Activated naive CD4-positive, alpha-beta T cell treated with Interleukin-2 at 50 U/mL for 16 hours (primary cell): ENCODE measurements around the gene RAC2.

Experiments
- DNase-seq: peaks from one replicate; pipeline ENCODE4 v3.0.0-alpha.2; 2020

The RAC2 gene

DNA sequence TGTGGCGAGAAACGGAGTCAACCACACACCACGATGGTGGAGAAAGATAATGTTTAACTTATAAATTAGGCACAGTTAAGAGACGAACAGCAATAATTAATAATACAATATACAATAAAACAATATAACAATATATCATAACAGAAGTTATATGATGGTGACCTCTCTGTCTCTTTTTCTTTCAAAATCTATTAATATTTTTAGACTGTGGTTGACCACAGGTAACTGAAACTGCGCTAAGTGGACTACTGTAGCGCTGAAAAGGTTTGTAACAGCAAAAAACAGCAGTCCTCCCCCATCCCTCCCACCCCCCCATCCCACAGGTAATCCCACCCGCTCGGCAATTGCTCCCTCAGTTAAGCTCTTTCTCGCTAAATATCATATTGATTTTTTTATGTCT, 28.2 kb downstream of the RAC2 start:
- no peak for DNase-seq

DNA sequence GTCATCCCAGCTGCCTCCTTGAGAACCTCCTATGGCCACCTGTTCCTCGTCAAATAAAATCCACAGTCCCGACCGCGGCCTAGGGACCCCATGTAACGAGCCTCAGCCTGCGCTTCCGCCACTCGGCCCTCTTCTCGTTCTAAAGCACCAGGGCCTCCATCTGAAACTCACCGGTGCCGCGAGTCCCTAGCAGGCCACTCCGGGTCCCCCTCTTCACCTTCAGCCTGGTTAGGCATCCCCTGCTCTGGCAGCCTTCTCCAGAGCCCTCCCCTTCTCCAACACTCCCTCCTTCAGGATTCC, 29.4 kb downstream of the RAC2 start:
- DNase-seq, result no peak

DNA sequence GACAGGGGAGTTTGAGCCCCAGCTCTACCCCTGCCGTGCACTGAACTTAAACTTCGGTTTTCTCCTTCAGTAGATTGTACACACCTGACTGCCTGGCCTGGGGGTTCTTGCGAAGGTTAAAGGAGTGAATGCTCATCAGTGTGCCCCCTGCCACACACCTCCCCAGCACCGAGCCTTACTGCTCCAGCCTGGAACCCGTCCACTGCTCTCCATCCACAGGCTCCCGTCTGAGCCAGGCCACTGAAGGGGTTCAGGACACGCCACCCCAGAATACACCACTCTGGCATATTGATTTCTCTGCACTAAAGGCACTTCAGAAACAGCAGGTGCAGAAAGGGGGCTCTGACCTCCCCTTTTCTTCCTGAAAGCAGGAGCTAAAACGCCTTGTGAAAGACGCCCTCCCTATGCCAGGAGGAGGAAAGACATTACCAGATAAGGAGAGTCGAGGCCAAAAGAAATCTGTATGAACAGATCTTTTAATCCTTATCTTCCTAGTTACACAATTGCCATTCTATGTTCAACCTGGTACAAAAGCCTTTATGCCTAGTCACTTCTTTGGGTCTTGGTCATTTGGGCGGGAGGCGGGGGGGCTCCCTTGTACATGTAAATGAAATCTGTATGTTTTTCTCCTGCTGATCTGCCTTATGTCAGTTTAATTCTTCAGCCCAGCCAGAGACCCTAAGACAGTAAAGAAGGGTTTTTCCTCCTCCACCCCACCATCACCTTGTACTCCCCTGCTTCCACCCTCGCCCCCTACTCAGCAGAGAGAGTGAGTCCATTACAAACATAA, 29.9 kb downstream of the RAC2 start:
- no peak for DNase-seq

DNA sequence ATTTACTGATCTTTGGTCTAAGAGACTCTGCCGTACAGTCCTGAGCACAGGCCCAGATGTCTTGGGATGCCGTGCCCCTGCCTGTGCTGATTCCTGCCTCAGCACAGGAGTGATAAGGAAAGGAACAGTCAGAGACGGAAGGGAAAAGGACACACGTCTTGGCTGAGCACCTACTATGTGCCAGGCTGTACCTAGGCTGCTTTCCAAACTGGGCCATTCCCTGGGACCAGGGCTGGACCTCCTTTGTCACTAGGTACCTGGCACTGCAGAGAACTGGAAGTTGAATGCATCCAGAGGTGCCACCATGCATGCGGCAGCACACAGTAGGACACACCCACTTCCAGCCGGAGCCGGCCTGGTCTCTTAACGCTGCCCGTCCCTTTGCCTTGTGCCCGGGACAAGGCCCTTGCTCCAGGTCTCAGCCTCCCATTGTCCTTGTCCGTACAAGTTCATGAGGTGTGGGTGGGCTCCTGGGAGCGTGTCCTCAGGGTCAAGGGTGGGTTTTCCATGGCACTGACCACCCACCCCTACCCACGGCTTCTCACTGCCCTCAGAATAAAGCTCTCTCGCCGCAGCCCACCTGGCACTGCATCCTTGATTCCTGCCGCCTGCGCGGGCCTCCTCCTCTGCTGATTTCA, 30.7 kb downstream of the RAC2 start:
- no peak for DNase-seq

DNA sequence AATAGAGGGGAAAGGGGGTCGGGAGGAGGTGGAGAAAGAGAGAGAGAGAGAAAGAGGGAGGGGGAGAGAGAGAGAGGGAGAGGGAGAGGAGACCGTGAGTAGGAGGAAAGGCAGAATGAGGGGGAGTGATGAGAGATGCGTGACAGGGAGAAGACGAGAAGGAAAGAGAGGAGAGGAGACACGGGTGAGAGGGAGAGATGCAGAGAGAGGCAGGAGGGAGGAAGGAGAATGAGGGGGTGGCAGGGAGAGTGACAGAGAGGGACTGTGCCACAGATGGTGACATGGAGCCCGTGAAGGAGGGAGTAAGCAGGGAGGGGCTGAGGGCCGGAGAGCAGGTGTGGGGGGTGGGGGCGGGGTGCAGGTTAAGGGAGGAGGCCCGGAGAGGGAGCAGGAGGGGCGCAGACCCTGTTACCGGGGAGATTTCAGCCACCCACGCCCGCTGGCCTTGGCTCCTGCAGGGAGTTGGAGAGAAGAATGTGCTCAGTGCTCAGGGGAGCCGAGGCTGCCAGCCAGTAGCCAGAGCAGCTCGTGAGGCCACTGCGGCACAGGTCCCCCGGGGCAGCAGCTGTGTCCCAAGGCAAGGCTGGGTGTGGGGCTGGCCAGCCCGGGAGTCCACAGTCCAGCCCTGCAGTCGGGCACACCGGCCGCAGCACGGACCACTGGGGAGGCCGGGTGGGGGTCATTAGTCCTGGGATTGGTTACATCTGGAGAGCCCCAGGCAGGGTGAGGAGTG, 31.7 kb downstream of the RAC2 start, which contains the start of gene SSTR3:
TSS of gene SSTR3 (minus strand) at position 304 of the 733 bp plus-strand sequence. CDS start 4,674 bp downstream, outside the sequence.
- DNase-seq, result no peak

DNA sequence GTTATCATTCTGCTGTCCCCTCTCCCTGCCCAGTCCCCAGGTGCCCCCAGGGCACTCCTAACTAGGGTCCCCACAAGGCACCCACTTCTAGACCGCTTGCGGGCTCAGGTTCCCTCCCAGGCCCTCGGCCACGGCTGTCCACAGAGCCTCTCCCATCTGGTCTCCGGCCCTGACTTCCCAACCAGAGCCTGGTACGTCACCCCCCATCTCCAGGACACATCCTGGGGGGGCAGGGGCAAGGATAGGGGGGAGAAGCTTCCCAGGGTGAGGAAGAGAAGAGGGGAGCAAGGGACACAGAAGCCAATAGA, 32.2 kb downstream of the RAC2 start:
- DNase-seq, result no peak

DNA sequence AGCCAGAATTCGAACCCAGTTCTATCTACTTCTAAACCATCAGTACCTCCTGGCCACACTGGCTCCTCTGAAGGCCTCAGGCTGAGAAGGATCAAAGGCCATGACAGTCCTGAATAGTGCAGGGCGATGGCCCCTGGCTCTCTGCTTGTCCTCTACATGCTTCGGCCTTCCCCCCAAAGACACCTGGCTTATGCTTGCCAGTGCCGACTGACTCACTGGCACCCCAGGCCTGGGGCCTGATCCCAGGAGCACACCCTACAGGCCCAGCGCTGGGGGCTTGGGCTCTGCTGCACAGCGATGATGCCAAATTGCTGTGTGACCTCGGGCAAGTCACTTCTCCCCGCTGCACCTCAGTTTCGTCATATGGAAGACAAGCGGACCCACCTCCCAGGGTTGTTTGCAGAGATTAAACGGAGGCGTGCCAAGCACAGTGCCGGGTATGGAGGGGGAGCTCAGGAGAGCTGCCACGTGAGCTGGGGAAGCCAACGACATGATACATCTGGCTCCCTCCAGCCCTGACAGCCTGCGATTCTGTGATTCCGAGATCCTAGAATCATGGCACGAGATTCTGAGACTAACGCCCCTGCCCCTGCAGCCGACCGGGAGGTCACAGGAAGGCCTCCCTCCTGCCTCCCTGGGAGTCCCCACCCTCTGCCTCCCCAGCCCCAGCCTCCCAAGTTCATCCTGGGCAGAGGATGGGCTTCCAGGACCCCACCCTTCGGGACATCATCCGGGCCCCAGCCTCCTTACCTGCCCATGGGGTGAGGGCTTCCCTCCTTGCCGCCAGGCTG, 32.8 kb downstream of the RAC2 start:
- no peak for DNase-seq

DNA sequence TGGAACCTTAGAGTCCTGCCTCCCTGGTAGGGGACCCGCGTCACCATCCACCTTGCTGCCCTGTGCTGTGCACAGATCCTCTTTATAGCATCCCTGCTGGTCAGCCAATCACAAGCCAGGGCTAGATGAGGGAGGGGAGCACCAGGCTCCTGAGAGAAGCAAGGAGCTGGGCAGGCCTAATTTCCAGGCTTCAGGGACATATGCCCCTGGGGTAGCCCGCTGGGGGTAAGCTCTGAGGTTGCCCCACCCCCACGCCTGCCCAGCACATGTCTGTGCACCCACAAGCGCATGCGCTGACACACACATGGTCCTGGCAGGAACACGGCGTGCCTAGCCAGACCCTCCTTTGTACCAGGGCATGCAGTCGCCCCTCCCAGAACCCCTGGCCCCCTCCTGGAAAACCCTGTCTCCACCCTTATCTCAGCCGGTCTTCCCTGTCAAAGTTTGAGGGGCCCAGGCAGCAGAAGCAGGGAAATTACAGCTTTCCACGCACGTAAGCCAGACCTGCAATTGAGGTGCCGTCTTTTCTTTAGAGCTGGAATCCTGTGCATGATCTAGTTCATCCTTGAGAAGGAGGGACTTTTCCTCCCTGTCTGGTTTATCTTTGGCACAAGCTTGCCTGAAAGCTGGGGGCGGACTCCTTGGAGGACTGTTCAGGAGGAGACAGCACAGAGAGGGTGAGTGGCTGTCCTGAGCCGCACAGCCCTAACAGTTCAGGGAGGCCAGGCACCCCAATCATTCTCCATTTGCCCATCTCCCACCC, 33.8 kb downstream of the RAC2 start:
- DNase-seq, result no peak

DNA sequence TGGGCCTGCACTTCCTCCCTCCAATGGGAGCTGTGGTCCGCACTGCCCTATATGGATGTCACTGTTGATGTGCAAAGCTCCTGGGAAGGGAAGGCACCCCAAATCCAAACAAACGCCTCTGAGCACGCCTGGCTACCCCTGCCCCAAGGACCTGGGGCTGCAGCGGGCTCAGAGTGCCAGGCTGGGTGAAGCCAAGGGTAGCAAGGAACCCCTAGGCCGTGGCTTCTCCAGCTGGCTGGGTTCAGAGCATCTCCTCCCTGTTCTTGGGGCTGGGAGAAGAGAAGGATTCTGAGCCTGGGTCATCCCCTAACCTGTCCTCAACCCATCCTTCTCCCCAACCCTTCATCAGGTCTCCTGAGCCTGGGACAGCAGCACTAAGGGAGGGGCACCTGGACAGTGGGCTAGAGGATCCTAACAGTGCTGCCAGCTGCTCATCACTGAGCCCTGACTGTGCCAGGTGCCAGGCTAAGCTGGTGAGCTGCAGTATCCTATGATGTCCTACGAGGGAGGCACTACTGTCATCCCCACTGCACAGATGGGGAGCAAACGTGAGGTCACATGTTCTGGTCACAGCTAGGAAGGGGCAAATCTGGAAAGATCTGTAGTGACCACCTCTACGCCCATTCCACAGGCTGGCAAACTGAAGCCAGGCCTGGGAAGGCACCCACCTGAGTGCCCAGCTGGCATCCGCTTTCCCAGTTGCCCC, 34.8 kb downstream of the RAC2 start:
- no peak for DNase-seq

DNA sequence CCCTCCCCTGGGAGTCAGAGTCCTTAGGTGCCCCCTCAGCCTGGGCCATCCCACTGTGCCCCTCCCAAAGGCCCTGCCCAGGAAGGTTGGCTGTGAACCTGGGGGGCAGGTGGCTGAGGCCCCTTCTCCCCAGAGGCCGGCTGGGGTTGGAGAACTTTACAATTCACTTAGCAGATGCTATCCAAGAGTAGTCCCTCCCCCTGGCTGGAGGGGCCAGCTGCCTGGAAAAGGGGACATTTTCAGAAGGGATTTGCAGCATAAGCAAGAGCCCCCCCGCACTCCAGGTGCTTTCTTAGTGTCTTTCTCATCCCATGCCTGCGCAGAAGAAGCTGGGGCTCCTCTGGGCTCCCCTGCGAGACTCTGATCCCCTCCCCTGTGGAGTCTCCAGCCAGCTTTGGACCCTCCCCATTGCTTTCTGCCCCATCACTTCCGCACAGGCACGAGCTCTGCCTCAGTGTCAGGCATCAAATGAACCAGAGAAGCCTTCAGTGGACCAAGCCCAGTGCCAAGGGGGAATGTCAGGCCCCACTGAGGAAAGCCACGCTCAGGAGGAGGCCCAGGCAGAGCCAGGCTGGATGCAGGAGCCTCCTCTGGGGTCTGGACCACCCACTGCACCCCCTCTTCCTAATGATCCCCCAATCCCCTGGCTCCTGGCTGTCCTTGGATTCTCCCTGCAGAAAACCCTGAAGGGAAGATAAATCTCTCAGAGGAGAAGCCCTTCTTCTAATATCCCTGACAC, 35.5 kb downstream of the RAC2 start:
- no peak for DNase-seq

DNA sequence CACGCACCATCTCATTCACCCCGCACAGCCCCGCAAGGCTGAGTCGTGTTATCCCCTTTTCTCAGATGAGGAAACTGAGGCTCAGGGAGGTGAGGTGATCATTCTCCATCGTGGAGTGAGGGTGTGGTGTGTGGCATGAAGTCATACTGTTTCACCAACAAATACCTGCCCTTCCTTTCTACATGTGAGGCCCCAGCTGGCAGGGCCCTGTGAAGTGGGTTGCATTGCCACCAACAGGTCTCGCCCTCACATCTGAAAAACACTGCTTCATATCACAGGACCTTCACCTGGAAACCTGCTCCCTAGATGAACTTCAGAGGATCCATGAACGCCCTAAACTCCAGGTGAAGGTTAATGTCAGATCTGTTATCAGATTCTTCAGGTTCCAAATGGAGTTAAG, 36.1 kb downstream of the RAC2 start:
- no peak for DNase-seq

DNA sequence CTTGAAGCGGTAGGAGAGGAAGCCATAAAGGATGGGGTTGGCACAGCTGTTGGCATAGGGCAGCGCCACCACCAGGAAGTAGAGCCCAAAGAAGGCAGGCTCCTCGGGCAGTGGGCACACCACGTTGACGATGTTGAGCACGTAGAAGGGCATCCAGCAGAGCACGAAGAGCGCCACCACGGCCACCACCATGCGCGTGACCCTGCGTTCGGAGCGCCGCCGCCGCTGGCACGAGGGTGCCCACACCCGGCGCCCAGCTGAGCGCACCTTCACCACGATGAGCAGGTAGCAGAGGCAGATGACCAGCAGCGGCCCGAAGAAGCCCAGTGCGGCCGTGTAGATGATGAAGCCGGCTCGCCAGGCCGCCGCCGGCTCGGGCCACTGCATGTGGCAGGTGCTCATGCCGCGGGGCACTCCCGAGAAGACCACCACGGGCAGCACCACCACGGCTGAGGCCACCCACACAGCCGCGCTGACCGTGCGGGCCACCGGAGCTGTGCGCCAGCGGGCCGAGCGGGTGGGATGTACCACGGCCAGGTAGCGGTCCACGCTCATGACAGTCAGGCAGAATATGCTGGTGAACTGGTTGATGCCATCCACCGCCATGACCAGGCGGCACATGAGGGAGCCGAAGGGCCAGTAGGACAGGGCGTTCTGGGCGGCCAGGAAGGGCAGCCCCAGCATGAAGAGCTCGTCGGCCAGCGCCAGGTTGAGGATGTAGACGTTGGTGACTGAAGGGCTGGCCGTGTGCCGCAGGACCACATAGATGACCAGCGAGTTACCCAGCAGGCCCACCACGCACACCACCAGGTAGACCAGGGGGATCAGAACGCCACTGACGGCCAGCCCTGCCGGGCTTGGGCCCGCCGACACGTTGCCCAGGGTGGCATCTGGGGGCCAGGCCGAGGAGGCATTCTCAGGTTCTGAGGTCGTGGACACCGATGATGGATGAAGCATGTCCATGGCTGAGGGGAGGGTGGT, 36.9 kb downstream of the RAC2 start:
- DNase-seq, result no peak

DNA sequence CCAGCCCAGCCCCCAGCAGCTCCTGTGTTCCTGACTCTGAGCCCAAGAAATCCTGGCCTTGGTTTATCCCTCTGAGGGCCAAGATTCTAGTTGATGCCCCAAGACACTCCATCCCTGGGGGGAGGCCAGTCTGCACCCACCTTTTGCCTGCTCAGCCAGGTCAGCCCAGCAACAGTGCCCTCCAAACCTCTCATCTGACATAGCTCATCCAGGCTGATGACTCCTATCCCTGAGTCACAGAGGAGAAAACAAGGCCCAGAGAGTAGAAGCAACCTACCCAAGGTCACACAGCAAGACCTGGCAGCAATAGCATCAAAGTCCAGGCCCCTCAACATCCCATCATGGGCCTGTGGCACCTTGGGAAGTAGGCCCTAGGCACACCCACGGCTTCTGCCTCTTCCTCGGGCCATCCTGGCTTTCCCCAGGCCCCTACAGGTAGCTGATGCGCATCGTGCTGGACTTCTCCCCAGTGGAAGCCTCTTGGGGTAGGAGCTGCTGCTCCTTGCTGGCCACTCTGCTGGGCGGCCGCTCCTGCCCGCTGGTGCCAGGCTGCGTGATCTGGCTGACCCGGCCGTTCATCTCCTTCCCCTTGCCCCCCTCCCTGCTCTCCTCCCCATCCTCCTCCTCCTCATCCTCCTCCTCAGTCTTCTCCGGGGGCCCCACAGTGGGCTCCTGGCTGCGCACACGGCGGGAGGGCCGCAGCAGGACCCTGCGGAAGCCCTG, 37.8 kb downstream of the RAC2 start:
- DNase-seq, result no peak

DNA sequence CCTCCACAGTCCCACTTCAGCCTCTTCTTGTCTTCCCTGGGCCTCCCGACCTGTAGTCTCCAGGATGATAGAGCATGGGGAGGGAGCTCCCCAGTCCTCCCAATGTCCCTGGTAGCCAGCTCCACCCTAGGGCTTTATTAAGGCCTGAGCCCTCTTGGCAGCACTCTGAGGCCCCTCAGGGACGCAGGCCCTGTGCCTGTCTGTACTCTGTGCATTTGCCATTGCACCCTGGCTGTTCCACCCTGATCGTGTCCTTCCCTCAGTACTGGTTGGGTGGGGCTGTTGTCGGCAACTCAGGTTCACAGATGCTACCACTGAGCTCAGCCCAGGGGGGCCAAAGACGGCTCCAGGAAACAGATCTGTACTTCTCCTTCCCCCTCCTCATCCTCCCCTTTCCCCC, 39.0 kb downstream of the RAC2 start:
- no peak for DNase-seq

DNA sequence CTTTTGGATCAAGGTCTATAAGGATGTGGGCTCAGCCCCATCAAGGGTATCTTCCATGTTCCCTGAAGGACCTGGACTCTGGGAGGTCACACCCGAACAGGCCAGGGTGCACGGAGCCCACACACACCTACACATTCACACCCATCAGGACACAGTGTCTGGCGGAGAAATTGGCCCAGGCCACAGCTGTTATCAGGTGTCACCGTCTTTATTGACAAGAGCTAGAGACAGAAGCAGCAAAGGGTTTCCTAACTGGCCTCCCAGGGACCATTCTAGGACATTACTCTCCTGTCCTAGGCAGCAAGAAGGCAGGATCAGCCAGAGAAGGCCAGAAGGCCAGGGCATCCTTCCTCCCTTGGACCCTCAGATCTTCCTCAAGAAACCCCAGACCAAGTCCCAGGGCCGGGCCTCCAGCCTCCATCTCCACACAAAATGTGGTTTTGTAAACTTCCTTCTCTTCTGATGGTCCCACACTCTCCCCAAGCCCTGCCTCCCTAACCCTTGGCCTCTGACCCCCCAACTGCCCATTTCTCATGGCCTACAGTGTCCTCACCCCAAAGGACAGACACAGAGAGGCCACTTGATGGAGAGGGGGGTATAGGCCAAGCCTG, 39.9 kb downstream of the RAC2 start:
- DNase-seq, result no peak

DNA sequence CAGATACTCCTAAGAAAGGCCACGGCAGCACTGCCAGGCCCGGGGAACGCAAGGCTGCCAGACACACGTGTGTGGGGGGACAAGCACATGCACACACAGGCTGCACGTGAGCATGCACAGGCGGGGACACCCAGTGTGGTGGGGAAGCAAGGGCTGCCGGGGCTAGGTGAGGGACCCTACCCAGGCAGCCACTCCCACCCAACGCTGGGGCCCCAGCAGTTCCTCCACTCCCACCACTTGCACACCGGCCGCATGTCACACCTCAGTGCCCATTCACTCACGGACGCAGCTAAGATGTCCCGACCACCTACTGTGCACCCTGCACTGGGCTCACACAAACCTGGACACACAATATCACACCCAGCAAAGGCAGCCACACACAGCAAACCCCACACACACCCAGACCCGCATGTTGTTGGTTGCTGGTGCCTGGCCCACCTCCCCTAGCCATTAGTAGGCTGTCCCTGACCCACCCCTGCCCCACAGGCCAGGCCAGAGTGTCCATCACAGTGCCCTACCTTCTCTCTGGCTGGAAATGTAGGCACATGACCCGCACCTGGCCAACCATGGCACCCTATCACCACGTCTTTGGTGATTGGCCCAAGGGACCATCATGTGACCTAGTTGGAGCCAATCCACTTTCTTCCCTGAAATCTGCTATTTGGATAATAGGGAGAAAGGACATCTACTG, 40.6 kb downstream of the RAC2 start:
- no peak for DNase-seq

DNA sequence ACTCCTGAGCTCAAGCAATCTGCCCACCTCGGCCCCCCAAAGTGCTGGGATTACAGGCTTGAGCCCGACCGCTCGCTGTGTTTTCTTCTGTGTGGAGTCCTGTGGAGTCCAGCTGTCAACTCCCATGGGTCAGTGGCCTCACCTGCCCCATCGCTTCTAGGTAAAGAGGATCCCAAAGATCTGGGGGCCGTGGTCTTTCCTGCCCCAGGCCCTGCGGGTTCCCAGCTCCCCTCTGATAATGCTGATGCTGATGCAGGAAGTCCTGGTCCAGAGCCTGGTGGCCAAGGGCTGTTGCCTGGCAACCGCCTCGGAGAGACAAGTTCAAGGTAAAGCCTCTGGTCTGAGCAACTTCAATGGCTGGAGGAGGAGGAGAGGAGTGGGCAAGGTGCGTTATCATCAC, 41.4 kb downstream of the RAC2 start:
- DNase-seq, result no peak

DNA sequence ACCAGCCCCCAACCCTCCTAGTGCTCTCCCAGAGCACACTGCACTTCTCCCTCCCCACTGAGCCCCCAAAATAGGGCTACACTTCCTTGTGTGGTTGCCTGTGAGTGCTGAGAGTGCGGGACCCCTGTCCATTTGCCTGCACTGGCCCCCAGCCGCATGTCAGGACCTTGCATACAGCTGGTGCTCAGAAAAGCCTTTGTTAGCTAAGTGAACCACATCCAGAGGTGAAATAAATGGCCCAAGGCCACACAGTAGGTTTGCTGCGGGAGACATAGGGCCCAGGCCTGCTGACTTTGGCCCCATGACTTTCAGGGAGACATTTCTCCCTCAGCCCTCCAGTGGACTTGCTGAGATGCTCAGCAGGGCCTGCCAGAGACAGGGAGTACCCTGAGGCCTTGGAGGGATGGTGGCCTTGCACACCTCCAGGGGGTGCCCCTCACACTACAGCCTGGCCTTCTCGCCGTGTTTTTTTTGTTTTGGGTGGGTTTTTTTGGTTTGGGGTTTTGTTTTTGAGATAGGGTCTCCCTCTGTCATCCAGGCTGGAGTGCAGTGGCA, 42.0 kb downstream of the RAC2 start:
- DNase-seq, result no peak
